Lower leg skin (tissue), 4 donors: ENCODE results near the gene PPP4R3B. TPM values are rescaled to one million over a fixed set of nuclear protein-coding genes. Genes with fewer than 3 reads are reported as not detected.

Experiments
- DNase-seq, 2 donors: peaks; one replicate each; pipeline ENCODE4 v3.0.0-alpha.2; 2019; ENCODE audit warnings: low spot score in 2 of 2
- H3K4me3 ChIP-seq: fragments of 200-600 bp; sonication (generic); 2 replicates; pipeline ENCODE4 v1.5.1; 2017; ENCODE audit warnings: mild to moderate bottlenecking, low read depth; ENCODE audit not compliant: poor library complexity, severe bottlenecking
- POLR2A ChIP-seq, 2 donors: fragments of 450-650 bp; IDR thresholded peaks; one replicate each; pipeline ENCODE4 v1.6.1; 2016 to 2017; ENCODE audit warnings: antibody characterized with exemption in 2 of 2, mild to moderate bottlenecking in 1 of 2, moderate library complexity in 1 of 2
- WGBS, 2 donors: methylation state at CpG; one replicate each; pipeline ENCODE4 v1.1.5; 2018; 5-methylcytosine and 5-hydroxymethylcytosine counted together
- intact Hi-C: fragments of 100-400 bp; cut with DNase I; formaldehyde crosslinking; loops from one replicate; pipeline ENCODE4 v1.15.0; 2023; ENCODE audit warnings: low total_unique reads
- total RNA-seq, 4 donors: library from RNA; depleted of rRNA; stranded (reverse); fragments of >200 nt; gene quantifications; one replicate each; pipeline ENCODE4 v1.1.0, GENCODE V29; 2016
- TF ChIP-seq, protein P1 (sequence below), 3 donors: fragments of 450-650 bp; IDR thresholded peaks; one replicate each; pipeline ENCODE4 v1.5.1; 2016; ENCODE audit warnings: antibody characterized with exemption in 3 of 3, mild to moderate bottlenecking in 3 of 3, moderate library complexity in 2 of 3

The PPP4R3B gene
- total RNA-seq, 4 donors from 2014 or later: 46.8 to 57.8 (median 48.8) TPM

DNA sequence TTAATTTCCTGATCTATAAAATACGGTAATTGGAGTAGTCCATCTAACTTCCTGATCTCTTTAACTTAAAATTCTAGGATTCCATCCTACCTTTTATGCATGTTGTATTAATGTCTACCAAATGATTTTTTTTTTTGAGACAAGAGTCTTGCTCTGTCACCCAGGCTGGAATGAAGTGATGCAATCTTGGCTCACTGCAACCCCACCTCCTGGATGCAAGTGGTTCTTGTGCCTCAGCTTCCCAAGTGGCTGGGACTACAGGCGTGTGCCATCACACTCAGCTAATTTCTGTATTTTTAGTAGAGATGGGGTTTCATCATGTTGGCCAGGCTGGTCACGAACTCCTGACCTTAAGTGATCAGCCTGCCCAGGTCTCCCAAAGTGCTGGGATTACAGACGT lies 50.1 kb downstream of the PPP4R3B start:
- no peak overlapping the region for H3K4me3 ChIP-seq
- WGBS, 2 donors: 88 to 90% methylated on average over 4 of the region's 4 CpGs
- DNase-seq: peak in 1 of 2 donors; percentile 60
- TF ChIP-seq POLR2A (IDR thresholded peaks at IDR 0.05): no peak
- TF ChIP-seq, protein P1, sequence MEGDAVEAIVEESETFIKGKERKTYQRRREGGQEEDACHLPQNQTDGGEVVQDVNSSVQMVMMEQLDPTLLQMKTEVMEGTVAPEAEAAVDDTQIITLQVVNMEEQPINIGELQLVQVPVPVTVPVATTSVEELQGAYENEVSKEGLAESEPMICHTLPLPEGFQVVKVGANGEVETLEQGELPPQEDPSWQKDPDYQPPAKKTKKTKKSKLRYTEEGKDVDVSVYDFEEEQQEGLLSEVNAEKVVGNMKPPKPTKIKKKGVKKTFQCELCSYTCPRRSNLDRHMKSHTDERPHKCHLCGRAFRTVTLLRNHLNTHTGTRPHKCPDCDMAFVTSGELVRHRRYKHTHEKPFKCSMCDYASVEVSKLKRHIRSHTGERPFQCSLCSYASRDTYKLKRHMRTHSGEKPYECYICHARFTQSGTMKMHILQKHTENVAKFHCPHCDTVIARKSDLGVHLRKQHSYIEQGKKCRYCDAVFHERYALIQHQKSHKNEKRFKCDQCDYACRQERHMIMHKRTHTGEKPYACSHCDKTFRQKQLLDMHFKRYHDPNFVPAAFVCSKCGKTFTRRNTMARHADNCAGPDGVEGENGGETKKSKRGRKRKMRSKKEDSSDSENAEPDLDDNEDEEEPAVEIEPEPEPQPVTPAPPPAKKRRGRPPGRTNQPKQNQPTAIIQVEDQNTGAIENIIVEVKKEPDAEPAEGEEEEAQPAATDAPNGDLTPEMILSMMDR (IDR thresholded peaks at IDR 0.05): no peak
- intact Hi-C loops: no loop called here

DNA sequence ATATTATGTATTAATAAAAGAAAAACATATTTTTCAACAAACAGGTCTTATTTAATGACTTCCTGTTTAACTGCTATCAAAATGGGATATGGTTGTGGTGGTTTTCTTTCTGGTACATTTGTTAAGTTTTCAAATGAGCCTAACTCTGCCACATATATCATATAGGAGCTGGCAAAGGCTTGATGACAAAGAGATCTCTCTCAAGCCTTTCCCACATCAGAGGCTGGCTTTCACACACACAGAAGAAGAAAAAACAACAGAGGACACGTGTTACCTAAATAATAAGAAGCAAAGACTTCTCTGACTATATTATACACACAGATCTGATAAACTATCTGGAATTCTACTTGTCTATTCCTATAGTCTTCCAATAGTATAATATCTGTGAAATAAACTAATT lies 51.8 kb downstream of the PPP4R3B start:
- intact Hi-C loops: no loop called here
- no peak for DNase-seq
- TF ChIP-seq, protein P1 (IDR thresholded peaks at IDR 0.05): no peak
- TF ChIP-seq POLR2A (IDR thresholded peaks at IDR 0.05): no peak
- H3K4me3 ChIP-seq: no peak overlapping the region
- 93 to 100% methylated on average over 1 of the region's 1 CpG for WGBS, 2 donors

DNA sequence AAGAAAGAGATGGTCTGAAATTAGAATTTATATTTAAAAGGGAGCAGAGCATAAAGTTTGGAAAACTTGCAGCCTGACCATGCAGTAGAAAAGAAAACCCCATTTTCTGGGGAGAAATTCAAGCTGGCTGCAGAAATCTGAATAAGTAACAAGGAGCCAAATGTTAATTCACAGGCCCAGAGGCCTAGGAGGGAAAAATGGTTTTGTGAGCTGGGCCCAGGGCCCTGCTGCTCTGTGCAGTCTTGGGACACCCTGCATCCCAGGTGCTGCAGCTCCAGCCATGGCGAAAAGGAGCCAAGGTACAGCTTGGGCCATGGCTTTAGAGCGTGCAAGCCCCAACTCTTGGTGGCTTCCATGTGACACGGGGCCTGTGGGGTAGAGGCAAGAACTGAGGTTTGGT lies 56.6 kb downstream of the PPP4R3B start:
- TF ChIP-seq, protein P1 (IDR thresholded peaks at IDR 0.05): no peak
- no peak for TF ChIP-seq POLR2A (IDR thresholded peaks at IDR 0.05)

DNA sequence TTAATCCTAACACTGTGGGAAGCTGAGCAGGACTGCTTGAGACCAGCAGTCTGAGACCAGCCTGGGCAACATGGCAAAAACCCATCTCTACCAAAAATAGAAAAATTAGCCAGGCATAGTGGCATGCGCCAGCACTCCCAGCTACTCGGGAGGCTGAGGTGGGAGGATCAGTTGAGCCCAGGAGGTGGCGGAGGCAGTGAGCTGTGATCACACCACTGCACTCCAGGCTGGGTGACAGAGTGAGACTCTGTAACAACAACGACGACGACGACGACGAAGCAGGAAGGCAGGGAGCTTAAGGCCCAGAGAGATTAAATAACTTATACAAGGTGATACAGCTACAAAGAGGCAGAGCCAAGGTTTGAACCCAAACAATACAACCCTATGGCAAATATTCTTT lies 60.6 kb downstream of the PPP4R3B start:
- 94% methylated on average over 9 of the region's 9 CpGs for WGBS, 2 donors
- no peak overlapping the region for H3K4me3 ChIP-seq
- no peak for DNase-seq
- intact Hi-C loops: no loop called here
- no peak for TF ChIP-seq POLR2A (IDR thresholded peaks at IDR 0.05)
- TF ChIP-seq, protein P1 (IDR thresholded peaks at IDR 0.05): no peak

More for the DNA sequence above, 56.6 kb downstream of the PPP4R3B start:
- no peak for DNase-seq
- intact Hi-C loops: no loop called here
- 96 to 100% methylated on average over 3 of the region's 3 CpGs for WGBS, 2 donors
- no peak overlapping the region for H3K4me3 ChIP-seq

DNA sequence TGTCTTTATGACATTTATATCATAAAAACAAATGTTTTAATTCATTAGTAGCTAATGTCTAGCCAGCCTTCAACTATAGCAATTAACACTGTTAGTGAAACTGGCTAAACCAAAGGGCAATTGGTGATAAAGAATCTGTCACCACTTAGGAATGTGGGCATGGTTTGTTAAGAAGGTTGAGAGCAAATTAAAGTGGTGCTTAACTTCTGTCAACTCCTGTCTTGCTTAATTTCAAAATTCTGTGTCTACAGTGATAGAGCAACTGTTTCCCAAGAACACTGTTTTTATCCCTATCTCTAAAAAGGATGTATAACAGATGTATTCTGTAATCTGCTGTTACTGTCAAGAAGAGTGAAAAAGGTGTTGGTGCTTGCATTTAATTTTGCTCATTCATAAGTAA lies 61.4 kb downstream of the PPP4R3B start:
- intact Hi-C loops: no loop called here
- no peak for TF ChIP-seq POLR2A (IDR thresholded peaks at IDR 0.05)
- TF ChIP-seq, protein P1 (IDR thresholded peaks at IDR 0.05): no peak
- H3K4me3 ChIP-seq: no peak overlapping the region
- DNase-seq: no peak

DNA sequence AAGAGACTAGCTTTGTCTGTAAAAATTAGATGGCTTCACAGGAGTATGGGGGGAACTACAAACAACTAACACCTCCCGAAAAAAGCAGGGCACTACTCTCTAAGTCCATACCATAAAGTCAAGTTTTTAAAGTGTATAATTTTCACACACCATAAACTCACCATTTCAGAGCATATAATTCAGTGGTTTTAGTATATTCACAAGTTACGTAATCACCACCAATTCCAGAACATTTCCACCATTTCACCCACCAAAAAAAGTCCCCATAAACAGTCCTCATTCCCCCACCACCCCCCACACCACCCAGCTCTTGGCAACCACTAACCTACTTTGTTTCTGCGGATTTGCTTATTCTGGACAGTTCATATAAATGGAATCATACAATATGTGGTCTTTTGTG lies 64.1 kb downstream of the PPP4R3B start:
- WGBS, 2 donors: 94 to 96% methylated on average over 3 of the region's 3 CpGs
- TF ChIP-seq, protein P1 (IDR thresholded peaks at IDR 0.05): no peak
- no peak for TF ChIP-seq POLR2A (IDR thresholded peaks at IDR 0.05)
- no peak overlapping the region for H3K4me3 ChIP-seq
- intact Hi-C loops: no loop called here
- DNase-seq: no peak
